Islet of Langerhans (tissue), 1 donor: ENCODE results near the gene LRRTM3.

Experiments
- FAIRE-seq: peaks from one replicate; lab custom pipeline; 2011; peaks lifted over from hg19 to GRCh38; lab: Jason Lieb, UNC

The LRRTM3 gene

GRCh38 chr10:66934711-66935110 lies 8.9 kb downstream of the LRRTM3 start:
- FAIRE-seq: peak; percentile 30

GRCh38 chr10:66940965-66941364 lies 15.1 kb downstream of the LRRTM3 start:
- FAIRE-seq: no peak

- FAIRE-seq: peak; percentile 27
These were observed 15.7 kb downstream of the LRRTM3 start for GRCh38 chr10:66941491-66941890.

GRCh38 chr10:66942407-66942806 lies 16.6 kb downstream of the LRRTM3 start:
- FAIRE-seq: no peak

GRCh38 chr10:66943590-66943989 lies 17.8 kb downstream of the LRRTM3 start:
- no peak for FAIRE-seq

GRCh38 chr10:66951896-66952295 lies 26.1 kb downstream of the LRRTM3 start:
- FAIRE-seq: no peak

- no peak for FAIRE-seq
These were observed 32.6 kb downstream of the LRRTM3 start for GRCh38 chr10:66958466-66958865.

- no peak for FAIRE-seq
These were observed 39.1 kb downstream of the LRRTM3 start for GRCh38 chr10:66964946-66965345.

GRCh38 chr10:66980246-66980815 lies 54.5 kb downstream of the LRRTM3 start:
- peak; percentile 58 for FAIRE-seq

GRCh38 chr10:66981361-66982052 lies 55.7 kb downstream of the LRRTM3 start:
- no peak for FAIRE-seq

- FAIRE-seq: no peak
These were observed 56.2 kb downstream of the LRRTM3 start for GRCh38 chr10:66982053-66982420.

GRCh38 chr10:66982792-66983474 lies 57.1 kb downstream of the LRRTM3 start:
- no peak for FAIRE-seq

GRCh38 chr10:66983475-66983818 lies 57.6 kb downstream of the LRRTM3 start:
- peak; percentile 51 for FAIRE-seq

- no peak for FAIRE-seq
These were observed 64.5 kb downstream of the LRRTM3 start for GRCh38 chr10:66990143-66990830.

GRCh38 chr10:66996996-66997395 lies 71.2 kb downstream of the LRRTM3 start:
- no peak for FAIRE-seq

GRCh38 chr10:66999762-67000545 lies 74.1 kb downstream of the LRRTM3 start:
- peak; percentile 30 for FAIRE-seq

GRCh38 chr10:67004690-67005089 lies 78.9 kb downstream of the LRRTM3 start:
- FAIRE-seq: no peak

- FAIRE-seq: no peak
These were observed 80.1 kb downstream of the LRRTM3 start for GRCh38 chr10:67005981-67006380.

GRCh38 chr10:67011480-67011879 lies 85.6 kb downstream of the LRRTM3 start:
- no peak for FAIRE-seq

- FAIRE-seq: no peak
These were observed 86.1 kb downstream of the LRRTM3 start for GRCh38 chr10:67011981-67012380.

- no peak for FAIRE-seq
These were observed 89.4 kb downstream of the LRRTM3 start for GRCh38 chr10:67015225-67015624.

GRCh38 chr10:67017218-67017617 lies 91.4 kb downstream of the LRRTM3 start:
- no peak for FAIRE-seq
